ENCODE data around the gene NCR3LG1.

The NCR3LG1 gene

GRCh38 chr11:17371614-17372013, 20.0 kb downstream of the NCR3LG1 start:
- DNase-seq (ENCODE audit: low spot score): no peak

DNA sequence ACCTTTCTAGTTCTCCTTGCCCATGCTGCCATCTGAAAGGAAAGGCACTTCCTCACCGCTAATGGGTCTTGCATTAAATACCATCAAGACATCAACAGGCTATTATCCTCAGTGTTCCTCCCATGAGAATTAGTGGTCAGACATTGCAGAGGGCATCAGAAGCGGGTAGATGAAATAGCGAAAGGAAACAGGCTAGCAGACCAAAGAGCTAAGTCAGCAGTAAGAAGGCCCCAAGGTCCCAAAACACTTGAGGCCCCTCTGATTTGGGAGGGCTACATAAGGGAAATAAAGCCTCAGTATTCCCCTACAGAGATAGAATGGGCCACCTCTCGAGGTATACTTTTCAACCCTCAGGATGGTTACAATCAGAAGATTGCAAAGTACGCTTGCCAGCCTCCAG, 23.9 kb downstream of the NCR3LG1 start:
- DNase-seq (ENCODE audit: low spot score): no peak

- DNase-seq (ENCODE audit: low spot score): no peak
Observed at GRCh38 chr11:17376493-17376892, 24.9 kb downstream of the NCR3LG1 start.

DNA sequence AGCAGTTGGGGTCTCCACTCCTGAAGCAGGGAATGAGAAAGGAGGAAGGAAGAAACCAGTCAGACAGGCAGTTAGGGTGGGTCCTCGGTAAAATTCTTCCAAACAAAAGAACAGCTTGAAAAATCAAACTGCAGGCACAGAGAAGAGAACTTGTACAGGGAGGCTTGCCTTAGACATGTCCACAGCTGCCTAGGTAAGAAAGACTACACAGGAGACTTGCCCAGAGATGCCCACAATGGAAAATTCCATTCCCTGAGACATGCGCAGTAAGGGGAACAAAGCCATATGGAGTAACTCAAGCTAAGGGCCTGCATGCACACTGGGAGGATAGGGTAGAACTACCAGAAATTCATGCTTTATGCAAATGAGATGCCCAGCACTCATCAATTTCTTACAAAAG, 27.1 kb downstream of the NCR3LG1 start:
- DNase-seq (ENCODE audit: low spot score): no peak

GRCh38 chr11:17379383-17380180, 28.0 kb downstream of the NCR3LG1 start:
- DNase-seq (ENCODE audit: low spot score): no peak

DNA sequence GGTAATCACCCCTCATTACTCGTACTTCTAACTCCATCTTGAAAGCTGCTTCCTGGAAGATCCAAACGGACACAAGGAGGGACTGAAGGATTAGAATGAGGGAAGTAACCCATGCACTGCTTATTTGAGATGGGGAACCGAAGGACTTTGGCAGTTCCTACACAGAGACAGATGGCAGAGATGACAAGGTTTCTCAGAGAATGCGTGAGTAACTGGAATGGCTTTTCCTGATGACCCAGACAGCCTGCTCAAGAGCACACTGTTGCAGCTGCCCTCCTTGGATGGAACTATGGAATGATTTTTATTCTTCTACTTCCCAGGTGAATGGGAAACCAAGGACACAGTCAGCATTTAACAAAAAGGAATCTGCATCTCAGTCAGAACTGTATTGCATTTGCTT, 29.6 kb downstream of the NCR3LG1 start:
- no peak for DNase-seq (ENCODE audit: low spot score)

GRCh38 chr11:17382046-17382728, 30.6 kb downstream of the NCR3LG1 start:
- DNase-seq (ENCODE audit: low spot score): no peak

DNA sequence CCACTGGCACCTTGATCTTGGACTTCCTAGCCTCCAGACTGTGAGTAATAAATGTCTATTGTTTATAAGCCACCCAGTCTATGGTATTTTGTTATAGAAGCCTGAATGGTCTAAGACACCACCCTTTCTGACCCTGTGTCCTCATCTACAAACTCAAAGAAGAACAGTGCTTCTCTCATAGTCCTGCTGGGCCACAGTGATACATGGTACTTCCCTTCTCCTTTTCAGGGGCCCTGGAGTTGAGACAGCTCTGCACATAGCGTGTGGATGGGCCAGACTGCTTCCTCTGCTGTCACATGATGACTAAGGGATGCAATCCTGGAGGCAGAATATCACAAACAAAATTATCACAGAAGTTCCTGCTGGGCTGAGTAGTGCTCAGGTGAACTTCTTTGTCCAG, 31.9 kb downstream of the NCR3LG1 start:
- no peak for DNase-seq (ENCODE audit: low spot score)

DNA sequence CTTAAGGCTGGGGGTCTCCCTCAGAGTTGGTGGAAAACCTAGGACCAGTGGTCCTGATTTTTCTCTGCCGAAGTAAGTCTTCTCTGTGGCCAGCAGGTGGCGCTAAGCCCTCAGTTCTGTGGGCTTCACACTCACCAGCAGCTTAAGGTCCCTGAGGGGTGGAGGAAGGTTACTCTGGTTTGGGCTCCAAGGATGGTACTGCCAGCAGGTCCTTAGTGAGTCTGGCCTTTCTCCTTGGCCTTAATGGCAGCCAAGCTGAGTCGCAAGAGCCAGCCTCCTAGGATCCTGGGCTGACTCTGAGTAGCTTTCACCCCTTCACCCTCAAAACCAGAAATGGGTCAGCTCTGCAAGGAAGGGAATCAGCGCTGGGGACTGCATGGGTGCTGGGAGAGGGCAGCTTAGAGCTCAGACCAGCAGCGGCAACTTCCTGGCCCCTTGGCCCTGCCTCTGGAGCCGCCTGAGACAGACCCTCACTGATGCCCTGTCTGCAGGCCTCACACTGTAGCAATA, 32.5 kb downstream of the NCR3LG1 start:
- peak; percentile 75 for DNase-seq (ENCODE audit: low spot score)

DNA sequence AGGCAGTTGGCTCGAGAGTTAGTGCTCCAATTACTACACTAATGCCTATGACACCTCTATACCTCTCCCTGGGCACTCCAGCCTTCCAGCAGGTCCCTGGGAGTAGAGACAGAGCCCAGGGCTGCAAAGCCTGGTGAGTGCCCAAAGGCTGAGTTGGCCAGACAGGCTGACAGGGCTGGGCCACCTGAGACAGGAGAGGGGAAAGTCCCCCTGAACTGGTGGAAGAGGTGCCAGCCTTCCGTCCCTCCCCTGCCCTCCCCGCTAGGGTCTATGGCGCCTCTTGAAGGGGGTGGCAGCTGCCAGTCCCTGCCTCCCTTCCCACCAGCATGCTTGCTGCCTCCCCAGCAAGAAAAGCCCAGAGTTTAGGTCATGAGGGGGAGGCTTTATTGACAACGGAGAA, 33.9 kb downstream of the NCR3LG1 start:
- DNase-seq (ENCODE audit: low spot score): no peak

DNA sequence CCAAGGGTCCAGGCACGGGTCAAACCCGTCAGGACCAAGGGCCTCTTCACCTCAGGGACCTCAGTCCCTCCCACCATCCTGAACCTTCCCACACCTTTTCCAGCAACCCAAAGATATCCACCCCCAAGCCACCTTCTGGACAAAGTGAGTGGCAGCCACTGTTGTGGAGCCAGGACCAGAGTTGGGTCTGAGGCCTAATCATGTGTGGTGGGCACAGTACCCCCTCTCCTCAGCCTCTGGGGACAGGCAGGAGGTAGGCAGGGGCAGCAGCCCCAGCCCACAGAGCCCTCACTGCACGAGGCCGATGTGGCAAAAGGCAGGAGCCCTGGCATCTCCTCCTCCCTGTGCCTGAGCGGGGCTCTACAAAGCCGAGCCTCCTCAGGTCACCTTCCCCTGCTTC, 34.3 kb downstream of the NCR3LG1 start:
- no peak for DNase-seq (ENCODE audit: low spot score)

GRCh38 chr11:17386331-17387084, 34.9 kb downstream of the NCR3LG1 start:
- DNase-seq (ENCODE audit: low spot score): no peak

- DNase-seq (ENCODE audit: low spot score): no peak
Observed at GRCh38 chr11:17387254-17387653, 35.7 kb downstream of the NCR3LG1 start.

DNA sequence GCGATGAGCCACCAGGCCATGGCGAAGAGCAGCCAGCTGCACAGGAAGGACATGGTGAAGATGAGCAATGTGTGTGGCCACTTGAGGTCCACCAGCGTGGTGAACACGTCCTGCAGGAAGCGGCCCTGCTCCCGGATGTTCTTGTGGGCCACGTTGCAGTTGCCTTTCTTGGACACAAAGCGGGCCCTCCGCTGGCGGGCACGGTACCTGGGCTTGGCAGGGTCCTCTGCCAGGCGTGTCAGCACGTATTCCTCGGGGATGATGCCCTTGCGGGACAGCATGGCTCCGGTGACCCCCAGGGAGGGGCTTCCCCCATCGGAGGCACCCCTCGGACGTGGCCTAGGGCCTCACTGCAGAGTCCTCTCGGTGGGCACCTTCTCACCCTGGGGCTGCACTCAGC, 36.2 kb downstream of the NCR3LG1 start:
- DNase-seq (ENCODE audit: low spot score): no peak

DNA sequence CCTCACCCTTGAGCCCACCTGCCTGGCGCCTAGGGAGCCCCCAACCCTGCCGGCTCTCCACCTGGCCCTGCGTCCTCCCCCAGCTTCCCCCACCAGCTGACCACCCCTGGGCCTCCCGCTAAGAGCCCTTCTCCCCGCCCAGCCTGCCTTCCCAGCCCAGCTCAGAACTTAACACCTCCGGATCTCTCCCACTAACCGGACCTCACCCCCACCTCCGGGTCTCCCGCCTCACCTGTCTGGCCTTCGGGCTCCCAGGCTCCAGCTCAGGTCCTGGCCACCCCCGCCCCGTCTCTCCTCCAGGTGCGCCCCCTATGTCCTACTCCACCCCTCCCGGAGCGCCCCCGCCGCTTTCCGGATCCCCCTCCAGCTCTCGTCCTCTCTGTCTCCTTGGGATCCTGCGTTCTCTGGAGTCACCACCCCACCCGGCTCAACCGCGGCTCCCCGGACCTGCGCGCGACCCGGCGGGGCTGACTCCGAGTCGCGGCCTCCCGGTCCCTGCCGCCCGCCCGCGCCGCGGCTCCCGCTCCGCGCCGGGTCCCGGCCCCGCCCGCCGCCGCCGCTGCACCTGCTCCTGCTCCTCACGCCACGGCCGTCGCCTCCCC, 37.1 kb downstream of the NCR3LG1 start, which contains the start of gene KCNJ11:
Gene KCNJ11 (minus strand): TSS at position 51 of the 602 bp plus-strand sequence. CDS start 568 bp downstream, outside the sequence.
- DNase-seq (ENCODE audit: low spot score): no peak

- DNase-seq (ENCODE audit: low spot score): peak; percentile 44
Observed at GRCh38 chr11:17389211-17389956, 37.8 kb downstream of the NCR3LG1 start.

DNA sequence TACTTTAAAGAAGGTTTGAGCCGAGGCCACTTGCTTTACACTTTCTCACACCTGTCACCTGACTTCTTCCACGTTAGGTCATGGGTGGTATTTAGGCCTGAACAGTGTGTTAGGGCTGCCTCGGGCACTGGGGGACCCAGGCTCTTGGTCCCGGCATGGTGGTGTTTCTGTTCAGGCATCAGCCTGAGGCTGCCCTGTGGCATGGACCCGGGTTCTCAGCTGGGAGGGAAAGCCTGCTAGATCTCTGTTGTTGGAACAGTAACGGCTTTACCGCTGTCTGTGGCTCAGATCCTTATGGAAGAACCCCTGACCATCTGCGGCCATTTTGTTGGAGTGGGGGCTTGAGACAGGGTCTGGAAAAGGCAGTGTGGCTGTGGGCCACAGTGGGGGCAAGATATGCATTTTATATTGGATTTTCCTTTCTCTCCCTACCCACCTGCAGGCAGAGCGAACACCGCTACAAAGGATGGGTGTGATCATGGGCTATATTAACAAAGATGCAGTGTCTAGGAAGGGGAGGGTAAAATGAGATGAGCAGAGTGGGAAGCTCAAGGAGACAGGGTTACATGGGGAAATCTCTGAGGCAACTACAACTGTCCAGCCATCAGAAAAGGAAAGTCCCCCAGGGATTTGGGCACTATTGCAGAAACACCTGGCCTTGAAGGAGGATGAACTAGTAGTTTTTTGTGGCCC, 38.5 kb downstream of the NCR3LG1 start:
- DNase-seq (ENCODE audit: low spot score): no peak

- no peak for DNase-seq (ENCODE audit: low spot score)
Observed at GRCh38 chr11:17391493-17392355, 40.1 kb downstream of the NCR3LG1 start.

- no peak for DNase-seq (ENCODE audit: low spot score)
Observed at GRCh38 chr11:17392872-17393271, 41.3 kb downstream of the NCR3LG1 start.

DNA sequence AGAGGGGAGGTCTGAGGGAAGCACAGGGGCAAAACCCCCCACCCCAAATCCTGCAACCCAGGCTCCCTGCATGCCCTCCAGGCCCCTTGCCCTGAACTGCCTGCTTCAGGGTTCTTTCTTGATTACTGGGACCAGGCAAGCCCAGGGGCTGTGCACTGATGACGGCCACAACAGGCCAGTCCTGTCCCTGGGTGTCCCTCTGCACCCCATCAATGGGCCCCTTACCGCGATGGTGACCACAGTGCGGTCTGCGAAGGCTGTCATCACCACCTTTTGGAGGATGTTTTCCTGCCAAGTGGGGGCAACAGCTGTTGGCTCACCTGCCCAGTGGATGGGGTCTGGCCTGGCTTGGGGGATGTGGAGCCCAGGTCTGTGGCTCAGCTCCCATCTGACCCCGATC, 41.9 kb downstream of the NCR3LG1 start:
- DNase-seq (ENCODE audit: low spot score): no peak

Measured in hematopoietic multipotent progenitor cell treated with erythropoietin and hydrocortisone succinate and interleukin-3 and kit ligand, for 15 days (in vitro differentiated cells).